NCI-H510A (cell line): ENCODE results near the gene RNASE8.

ENCODE experiments used
- DNase-seq: peaks from one replicate; lab custom pipeline; 2025; lab: John Stamatoyannopoulos, UW

The RNASE8 gene

DNA sequence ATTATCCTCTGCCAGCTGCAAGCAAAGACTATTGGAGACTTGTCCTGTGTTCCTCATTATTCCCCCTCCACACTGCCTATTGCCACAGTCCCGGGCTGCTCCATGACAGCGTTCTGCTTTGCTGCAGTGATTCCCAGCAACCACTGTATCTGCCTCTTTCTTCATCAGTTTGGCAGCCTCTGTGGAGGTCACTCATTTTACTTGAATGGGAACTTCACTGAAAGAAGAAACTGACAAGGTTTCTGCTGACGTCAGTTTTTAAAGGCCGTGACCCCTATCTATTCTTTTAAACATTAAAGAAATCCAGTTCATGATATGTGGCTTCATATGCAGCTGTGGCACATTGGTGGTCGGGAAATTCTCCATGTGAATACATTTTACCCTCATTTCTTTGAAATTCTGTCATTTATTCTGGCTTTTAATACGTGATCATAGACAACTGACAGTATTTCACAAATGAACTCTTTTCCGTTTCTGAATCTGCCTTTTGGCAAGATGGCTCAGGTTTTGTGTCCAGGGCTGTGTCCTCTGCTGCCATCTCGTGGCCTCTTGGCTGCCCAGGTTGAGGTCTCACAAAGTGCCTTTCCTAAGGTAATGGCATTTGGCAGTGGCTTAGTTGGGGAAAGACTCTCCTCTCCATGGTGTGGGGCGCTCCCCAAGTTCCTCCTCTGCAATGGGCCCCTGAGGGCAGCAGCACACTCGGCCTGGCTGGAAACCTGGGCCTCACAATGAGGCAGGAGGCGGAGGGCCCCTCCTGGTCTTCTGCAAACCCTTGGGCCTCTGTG, 49.1 kb downstream of the RNASE8 start:
- DNase-seq, result peak; percentile 18

DNA sequence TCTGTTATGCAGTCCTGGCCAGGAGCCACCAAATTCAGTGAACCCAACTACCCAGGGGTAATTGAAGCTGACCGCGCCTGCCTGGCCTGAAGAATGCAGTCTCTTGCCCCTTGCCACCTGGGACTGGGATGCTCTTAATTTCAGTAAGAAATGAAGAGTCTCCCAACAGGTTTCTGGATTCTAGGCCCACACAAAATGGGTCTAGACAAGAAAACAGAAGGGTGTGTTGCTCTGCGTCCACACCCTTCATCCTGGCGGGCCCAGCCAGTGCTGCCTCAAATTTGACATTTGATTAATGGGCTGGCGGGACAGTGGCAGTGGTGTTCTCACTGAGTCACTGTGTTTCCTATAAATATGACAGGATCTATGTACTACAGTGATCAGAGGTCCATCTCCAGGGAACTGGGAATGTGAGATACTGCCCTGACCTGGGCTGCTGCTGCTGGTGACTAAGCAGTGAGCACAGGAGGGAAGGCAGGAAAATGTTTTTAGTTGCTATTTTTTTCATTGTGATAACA, 49.7 kb downstream of the RNASE8 start:
- DNase-seq, result no peak
